GM21619 (cell line): ENCODE measurements around the gene DNASE1.
"Not testable (repeated sequence)": the region's sequence is repeated elsewhere in the genome, so short reads cannot be mapped to it uniquely, and the experiment has no call there.

Source experiments
- ATAC-seq: cut with Tn5 transposase; IDR thresholded peaks from one replicate; pipeline ENCODE4 v1.9.1; 2021; ENCODE audit not compliant: unreplicated experiment

Gene DNASE1

DNA sequence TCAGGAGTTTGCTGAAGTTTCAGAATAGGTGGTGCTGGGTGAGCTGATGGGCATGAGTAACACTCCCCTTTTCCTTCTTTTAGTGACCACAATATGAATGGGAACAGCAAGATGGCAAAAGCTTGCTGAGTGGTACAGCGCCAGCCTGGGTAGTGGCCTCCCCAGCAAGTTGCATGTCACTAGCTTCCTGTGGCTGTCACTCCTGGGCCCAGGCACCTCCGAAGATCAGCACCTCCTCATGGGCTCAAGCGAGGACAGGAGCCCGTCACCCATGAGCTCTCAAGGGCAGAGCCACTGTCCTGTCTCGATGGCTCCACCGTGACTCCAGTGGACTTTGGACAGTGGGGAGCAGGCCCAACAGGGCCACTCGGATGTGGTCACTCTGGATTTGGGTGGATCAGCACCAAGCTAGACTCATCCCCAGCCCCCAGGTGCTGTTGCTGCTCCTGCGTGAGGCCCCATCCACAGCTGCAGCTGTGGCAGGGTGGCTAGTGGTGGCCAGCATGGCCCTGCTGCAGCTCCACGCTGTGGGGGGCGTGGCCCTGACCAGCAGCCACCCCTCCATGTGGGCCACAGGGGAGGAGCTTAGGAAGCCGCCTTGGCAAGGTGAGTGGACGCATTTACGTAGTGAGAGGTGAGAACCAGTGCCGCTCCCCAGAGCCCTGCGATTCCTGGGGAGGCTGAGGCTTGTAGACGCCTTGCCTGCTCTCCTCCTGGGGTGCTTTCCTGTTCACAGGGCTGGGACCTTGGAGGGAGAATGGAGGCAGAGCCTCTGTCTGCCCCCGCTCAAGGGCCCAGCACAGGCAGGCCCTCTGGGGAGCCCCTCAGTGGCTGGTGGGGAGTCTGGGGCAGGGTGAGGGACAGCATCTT, 13.6 kb upstream of the DNASE1 start:
- ATAC-seq, result no peak

DNA sequence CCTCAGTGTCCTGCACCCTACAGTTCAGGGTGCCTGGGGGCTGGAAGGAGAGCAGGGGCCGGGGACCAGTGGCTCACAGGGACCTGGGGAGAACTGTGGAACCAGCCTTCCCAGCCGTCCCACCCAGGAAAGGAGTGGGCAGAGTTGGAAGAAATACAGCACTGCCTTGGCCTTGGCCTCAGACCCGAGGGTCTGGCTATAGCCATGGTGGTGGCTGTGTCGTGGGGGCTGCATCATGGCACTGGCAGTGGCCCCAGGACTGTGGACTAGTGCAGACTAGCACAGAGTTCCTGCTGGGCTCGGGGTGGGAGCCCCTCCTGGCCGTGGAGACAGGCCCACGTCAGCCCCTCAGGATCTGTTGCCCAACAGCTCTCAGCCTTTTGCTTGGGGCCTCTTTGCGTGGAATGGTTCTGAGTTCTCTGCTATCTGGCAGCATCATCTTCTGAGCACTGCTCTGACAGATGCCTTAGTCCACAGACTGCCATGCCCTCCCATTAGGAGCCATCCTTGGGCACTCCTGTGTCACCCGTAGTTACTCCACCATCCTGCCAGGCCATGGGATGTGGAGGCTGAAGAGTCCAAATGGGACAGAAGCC, 12.6 kb upstream of the DNASE1 start:
- ATAC-seq, result no peak

DNA sequence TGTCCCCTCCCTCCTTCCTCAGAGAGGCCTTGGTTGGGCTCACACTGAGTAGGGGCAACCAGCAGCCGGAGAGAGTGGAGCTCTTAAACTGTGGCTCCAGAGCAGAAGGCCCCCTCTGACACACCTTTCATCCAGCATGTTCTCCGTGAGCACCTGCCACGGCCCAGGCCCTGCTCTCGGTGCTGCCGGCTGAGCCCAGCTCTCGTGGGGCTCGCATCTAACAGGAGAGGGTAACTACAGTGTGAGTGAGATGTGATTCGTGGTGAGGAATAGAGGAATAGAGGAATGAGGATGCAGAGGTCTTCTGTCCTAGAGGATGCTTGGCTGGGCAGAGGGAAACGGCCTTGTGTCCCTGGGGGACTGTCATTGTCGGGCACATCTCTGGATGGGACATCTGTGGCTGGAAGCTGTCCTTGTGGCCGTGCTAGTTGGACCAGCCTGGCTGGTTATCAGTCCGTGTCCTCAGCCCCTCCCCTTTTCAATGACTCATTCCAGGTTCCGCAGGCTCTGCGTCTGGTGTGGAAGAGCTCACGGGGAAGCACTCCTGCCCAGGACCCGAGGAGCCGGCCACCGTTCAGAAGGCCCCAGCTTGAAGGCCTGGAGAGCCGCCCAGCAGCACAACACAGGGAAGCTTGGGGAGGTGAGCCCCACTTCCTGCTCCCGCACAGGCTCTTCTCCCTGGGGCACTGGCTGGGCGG, 11.9 kb upstream of the DNASE1 start:
- no peak for ATAC-seq

DNA sequence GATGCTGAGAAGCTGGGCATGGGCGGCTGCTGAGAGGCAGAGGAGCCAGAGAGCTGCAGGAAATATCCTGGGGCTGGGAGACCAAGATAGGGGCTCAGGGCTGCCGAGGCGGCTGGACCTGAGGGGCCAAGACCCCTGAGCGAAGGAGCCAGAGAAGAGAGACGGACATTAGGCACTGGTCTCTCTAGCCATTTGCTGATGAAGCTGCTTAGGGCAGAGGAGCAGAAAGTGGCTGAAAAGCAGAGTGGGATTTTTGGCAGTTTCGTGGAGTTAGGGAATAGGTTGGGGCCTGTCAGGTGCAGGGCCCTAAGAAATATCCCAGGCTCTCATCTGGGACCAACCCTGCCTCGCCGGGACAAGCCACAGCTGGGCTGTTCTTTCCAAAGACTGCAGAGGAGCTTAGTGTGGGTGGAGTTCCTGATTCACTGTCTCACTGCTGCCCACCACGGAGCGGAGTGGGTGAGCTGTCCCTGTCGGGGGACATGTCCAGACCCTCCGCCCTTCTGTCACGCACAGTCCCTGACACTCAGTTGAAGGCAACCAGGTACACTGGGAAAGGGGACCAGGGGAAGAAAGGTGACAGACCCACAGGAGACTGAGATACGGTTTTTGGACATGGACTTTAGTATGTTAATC, 11.3 kb upstream of the DNASE1 start:
- ATAC-seq, result no peak

DNA sequence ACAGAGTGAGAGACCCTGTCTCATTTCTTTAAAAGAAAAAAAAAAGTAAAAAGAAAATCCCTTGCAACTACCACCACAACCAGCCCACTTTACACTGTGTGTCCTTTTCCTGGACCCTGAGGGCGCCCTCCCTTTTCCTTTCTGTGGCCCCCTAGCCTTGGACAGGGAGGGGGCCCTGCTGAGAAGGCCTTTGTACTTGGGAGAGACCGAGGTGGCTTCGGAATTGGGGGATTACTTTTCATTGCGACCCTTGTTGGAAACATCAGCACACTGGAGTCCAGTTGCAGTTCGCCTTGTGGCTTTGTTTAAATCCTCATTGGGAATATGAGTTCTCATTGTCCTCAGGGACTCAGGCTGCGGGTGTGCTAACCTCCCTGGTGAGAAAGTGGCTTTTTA, 9.4 kb upstream of the DNASE1 start:
- ATAC-seq, result no peak

DNA sequence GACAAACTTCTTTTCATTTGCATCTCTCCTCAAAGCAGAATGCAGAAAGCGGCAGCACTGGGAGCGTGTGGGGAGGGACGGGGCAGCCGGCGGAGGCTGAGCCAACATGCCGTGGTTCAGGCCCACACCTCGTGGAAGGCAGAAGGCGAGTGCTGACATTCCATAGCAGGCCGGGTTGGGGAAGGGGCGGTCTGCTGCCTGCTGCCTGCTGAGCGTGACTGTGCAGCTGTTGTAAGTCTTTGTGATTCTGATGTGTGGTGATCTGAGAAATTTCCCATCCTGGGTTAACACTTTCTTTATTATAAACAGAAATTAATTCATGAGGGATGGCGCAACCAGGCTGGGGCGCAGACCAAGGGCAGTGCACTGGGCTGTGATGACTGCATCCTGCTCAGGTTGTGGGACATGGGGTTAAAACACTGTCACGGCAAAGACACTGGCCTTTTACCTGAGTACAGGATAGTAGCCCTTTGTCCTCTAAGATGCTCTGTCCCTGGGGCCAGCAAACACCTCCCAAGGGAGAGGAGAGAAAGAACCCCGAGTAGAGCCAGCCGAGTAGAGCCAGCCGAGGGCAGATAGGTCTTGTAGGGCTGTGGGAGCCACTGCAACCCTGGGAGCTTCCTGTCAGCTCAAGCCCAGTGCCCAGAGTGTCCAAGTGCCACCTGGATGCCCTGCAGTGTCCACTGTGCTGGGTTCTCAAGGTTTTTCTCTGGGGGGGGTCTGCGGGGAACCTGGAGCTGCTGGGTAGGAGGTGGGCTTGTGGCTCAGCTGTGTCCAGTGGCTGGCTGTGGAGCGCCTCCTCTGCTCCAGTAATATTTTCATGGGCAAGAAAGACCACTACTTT, 8.8 kb upstream of the DNASE1 start:
- no peak for ATAC-seq

DNA sequence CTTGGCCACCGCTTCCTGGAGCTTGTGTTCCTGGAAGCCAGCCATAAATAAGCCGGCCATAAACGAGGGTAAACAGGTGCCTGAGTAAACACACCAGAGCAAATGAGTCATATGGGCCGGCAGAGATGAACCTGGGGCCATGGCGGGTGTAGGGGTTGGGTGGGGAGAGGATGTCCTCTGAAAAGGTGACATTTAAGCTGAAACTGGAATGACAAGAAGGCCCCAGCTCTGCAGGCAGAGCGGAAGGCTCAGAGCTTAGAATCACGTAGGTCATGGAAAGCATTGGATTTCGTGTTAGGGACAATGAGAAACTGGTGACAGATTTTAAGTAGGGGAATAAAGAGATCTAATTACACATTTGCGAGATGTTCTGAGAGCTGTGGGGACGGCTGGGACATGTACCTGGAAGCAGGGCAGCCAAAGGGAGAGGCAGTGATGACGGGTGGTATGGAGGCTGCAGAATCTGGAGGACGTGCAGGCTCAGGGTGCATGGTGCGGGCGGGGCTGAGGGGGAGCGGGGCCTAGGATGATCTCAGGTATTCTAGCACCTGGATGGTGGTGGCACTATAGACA, 8.1 kb upstream of the DNASE1 start:
- ATAC-seq, result no peak

DNA sequence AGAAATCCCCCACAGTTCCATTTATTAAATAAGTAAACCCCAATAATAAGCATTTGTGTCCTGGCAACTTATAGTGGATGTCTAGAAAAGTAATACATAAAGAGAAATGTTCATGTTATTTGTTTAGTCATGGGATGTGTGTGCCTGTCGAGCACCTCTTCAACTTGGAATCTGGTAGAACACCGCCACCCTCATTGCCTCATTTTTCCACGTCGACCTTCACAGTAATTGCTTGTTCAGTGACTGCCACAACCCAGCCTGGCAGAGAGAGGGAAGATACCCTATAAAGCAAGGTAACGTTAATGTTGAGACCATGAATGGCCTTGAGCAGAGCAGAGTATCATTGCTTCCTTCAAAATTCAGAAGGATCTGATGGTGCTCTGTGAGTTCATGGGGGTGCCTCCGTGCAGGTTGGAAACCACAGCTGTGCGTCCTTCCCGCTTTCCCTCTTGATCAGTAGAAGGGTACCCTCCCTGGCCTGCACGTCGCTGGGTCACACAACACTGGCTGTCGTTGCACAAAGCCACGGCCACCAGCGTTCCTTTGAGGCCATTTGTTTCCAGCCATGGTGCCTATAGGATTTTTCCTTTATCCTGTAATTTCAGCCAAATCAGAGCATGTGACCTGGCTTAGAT, 3.7 kb upstream of the DNASE1 start:
- ATAC-seq, result no peak

DNA sequence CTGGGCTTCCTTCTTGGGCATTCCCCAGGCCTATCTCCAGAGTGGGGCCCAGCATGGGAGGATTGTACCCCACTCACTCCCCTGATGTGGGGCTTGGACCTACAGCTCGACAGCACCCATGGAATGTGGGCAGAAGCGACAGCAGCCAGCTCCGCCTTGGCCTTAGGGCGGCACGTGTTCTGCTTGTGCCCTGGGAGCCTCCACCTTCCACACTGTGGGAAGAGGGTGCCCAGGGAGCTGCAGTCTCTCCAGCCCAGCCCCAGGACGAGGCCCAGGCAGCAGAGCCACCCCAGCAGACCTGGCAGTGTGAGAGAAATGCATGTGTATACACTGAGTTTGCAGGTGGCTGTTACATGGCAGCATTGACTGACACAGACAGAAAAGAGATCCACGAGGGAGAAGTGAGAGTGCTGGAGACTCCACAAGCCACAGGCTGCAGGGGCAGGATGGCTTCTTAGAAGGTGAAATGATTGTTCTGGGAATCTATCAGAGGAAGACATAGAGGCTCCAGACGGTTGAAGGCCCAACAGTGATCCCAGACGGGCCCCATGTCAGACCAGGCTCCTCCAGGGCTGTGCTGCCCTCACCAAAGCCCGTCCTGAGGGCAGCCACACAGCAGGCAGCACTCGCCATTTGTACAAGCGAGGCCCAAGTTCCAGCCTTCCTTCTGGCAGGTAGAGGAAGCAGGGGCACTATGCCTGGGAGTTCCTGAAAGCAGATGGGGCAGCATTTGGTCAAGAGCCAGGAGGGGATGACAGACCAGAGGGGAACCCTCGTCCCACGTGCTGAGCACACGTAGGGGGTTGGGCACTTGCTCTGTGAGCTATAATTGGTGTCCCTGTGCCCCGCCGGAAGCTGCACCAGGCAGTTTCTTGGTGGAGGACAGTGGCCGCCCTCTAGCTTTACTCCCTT, 2.8 kb upstream of the DNASE1 start:
- no peak for ATAC-seq

DNA sequence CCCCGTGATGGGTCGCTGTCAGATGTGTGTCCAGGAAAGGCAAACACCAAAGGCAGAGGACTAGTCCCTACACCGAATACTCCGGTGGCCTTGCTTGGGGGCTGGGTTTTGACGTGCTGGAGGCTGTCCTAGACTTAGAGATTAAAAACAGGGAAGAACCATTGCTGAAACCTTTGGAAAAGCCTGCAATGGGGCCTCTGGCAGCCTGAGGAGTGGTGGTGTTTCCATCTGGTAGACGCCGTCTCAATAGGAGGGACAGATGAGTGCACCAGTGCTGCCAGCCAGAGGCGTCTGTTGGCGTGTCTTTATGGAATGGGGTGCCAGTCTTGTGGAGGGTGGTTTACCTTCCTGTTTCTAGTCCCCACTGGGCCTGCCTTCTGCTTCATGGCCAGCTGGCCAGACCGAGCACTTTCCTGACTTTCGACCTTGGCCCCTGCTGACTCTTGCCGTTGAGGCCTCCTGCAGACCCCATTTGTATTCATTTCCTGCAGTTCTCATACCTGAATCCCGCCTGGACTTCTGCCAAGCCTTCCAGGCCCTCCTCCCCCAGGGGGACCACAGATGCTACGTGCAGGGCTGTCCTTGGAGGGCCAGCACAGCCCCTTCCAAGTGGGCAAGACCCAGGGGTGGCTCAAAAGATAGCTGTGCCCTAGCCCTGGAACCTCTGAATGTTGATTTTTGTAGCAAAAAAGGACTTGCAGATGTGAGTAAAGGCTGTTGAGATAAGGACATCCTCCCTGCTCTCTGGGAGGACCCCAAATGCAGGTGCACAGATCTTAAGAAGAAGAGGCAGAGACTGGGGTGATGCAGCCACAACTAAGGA, 1.9 kb upstream of the DNASE1 start:
- no peak for ATAC-seq

DNA sequence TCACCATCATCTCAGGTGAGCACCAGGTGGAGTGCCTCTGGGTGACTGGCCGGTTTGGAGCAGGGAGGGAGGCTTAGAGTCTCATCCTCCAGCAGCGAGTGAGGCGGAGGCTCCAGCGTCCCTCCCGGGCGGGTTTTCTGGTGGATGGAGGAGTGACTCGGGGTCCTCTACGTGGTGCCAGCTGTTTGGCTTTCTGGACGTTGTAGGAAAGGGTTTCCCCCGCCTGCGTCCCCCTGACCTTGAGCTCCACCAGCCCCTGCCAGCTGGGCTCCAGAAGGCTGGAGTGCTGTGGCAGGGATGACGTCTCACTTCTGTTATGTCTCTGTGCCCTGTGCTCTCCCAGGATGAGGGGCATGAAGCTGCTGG, 522 bp downstream of the DNASE1 start:
- ATAC-seq, result no peak

DNA sequence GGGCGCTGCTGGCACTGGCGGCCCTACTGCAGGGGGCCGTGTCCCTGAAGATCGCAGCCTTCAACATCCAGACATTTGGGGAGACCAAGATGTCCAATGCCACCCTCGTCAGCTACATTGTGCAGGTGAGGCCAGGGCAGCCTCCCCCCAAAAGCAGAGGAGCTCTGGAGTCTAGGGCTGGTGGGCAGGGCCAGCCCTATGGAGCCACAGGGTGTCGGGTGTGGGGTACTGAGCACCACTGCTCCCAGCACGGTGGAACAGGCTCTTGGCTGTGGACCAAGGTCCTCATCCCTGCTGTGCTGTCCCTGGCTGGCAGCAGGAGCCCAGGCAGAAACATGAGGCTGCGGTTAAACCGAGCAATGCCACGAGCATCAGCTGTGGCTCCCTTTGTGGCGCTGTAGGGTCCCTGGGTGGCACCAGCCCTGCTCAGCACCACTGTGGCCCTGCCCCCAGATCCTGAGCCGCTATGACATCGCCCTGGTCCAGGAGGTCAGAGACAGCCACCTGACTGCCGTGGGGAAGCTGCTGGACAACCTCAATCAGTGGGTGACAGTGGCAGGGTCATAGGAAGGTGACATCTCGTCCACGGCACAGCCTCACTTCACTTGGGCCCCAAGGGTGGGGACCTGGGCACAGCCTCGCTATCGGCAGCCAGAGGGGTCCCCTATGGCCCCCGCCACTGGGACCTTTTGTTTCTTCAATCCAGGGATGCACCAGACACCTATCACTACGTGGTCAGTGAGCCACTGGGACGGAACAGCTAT, 1.1 kb downstream of the DNASE1 start:
- no peak for ATAC-seq

DNA sequence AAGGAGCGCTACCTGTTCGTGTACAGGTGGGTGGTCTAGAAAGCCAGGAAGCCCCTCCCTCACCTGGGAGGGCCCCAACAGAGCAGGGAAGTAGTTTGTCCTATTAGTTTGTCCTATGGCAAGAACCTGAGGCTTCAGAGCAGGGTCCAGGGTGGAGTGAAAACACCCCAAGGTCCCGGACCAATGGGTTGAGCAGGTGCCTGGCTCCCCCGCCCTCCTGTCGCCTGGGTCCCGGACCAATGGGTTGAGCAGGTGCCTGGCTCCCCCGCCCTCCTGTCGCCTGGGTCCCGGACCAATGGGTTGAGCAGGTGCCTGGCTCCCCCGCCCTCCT, 1.6 kb downstream of the DNASE1 start:
- ATAC-seq, result not testable (repeated sequence)

DNA sequence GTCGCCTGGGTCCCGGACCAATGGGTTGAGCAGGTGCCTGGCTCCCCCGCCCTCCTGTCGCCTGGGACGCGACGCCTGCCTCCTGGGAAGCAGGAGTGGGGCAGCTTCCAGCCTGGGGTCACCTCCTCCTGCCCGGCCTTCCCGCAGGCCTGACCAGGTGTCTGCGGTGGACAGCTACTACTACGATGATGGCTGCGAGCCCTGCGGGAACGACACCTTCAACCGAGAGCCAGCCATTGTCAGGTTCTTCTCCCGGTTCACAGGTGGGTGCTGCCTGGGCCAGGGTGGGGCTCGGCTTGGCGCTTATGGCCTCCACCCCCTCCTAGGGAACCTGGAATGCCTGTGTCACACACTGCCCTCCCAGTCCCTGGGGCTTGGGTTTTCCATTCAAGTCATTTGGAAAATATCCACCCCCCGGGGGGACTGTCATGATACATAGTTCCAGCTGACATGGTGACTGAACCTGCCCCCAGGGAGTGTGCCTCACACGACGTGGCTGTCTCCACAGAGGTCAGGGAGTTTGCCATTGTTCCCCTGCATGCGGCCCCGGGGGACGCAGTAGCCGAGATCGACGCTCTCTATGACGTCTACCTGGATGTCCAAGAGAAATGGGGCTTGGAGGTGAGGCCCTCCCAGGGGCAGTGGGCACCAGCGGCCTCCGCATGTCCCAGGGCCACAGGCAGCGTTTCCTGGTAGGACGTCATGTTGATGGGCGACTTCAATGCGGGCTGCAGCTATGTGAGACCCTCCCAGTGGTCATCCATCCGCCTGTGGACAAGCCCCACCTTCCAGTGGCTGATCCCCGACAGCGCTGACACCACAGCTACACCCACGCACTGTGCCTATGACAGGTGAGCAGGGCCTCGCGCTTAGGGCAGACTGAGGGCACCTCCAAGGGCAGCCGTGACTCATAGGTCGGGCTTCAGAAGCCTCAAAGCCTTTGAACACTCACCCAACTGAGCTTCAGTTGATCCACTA, 2.3 kb downstream of the DNASE1 start:
- ATAC-seq, result no peak

DNA sequence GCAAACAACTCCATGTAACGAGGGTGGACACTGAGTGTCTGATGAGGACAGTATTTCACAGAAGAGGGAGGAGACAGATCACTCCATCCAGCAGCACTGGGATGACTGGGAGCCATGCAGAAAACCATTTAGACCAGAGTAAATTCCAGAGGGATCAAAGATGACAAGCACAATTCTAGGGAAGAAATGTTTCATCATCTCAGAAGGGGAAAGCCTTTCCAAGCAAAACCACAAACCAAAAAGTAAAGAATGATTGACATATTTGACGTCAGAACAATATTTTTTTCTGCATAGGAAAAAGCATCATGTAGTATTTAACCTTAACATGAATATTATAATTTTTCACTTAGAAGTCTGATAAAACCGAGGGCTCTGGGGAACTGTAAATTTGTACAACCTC, 4.8 kb downstream of the DNASE1 start:
- ATAC-seq, result no peak

DNA sequence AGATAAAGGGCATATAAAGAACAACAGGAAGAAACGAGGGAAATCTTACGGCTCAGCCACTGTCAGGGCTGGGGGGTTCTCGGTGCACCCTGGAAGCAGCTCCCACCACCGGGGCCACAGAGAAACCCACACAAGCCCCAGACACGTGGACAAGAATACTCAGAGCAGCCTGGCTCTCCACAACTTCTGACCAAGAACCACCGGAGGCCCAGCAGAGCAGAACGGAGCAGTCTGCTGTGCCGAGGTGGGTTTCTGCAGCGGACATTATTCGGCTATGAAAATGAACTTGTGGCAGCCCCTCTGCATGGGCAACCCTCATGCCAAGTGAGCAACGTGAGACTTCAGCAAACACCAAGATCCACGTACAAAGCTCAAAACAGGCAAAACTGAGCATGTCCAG, 6.8 kb downstream of the DNASE1 start:
- ATAC-seq, result no peak
